Cardiac fibroblast (primary cell): ENCODE results near the gene TRAK1.

Experiments used
- DNase-seq, 2 donors: peaks; one replicate each; pipeline versions ENCODE4 v3.0.0 to v3.0.0-alpha.2; 2010; ENCODE audit warnings: low read depth in 2 of 2
- H3K4me3 ChIP-seq, 2 donors: replicated peaks in 1 of 2; 1 replicate in 1 of 2; 2 replicates in 1 of 2; pipeline ENCODE4 v1.5.1; 2011; ENCODE audit warnings: low read depth in 2 of 2, low read length in 2 of 2, mild to moderate bottlenecking in 2 of 2, moderate library complexity in 1 of 2
- TF ChIP-seq, protein P1 (sequence below): IDR thresholded peaks from one replicate; pipeline ENCODE4 v1.5.1; 2011; ENCODE audit warnings: low read depth, mild to moderate bottlenecking, low read length, inconsistent platforms

TRAK1 gene

DNA sequence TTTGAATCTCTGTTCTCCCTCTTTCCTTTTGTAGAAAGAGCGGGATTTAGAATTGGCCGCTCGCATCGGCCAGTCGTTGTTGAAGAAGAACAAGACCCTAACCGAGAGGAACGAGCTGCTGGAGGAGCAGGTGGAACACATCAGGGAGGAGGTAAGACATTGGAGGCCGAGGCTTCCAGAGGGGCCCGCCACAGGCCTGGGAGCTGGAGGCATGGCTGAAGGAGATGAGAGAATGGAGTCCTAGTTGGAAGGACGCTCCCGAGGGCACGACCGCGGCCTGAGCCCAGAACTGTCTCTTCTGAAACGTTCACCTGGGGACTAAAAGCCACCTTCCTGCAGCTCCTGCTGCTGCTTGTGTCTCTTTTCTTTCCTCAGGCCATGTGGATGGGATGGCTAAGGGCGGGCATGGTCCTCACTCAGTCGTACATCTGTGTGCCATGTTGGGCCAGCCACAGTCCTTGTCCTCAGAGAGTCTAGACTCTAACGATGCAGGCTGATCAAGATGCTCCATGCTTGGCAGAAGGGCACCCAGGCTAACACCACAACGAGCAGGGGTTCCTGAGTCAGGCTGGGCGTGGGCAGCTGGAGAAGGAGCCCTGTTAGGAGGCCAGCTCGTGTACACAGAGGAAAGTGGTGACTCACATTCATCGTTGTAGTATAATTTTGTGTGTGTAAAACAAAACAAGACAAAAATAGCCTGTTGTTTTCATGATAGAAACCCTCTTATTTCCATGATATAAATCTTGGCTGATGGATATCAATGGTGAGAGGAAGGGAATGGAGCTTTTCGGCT, 93.7 kb downstream of the TRAK1 start:
- DNase-seq, result no peak
- H3K4me3 ChIP-seq, result no peak overlapping the region
- TF ChIP-seq, protein P1, sequence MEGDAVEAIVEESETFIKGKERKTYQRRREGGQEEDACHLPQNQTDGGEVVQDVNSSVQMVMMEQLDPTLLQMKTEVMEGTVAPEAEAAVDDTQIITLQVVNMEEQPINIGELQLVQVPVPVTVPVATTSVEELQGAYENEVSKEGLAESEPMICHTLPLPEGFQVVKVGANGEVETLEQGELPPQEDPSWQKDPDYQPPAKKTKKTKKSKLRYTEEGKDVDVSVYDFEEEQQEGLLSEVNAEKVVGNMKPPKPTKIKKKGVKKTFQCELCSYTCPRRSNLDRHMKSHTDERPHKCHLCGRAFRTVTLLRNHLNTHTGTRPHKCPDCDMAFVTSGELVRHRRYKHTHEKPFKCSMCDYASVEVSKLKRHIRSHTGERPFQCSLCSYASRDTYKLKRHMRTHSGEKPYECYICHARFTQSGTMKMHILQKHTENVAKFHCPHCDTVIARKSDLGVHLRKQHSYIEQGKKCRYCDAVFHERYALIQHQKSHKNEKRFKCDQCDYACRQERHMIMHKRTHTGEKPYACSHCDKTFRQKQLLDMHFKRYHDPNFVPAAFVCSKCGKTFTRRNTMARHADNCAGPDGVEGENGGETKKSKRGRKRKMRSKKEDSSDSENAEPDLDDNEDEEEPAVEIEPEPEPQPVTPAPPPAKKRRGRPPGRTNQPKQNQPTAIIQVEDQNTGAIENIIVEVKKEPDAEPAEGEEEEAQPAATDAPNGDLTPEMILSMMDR, result no peak

DNA sequence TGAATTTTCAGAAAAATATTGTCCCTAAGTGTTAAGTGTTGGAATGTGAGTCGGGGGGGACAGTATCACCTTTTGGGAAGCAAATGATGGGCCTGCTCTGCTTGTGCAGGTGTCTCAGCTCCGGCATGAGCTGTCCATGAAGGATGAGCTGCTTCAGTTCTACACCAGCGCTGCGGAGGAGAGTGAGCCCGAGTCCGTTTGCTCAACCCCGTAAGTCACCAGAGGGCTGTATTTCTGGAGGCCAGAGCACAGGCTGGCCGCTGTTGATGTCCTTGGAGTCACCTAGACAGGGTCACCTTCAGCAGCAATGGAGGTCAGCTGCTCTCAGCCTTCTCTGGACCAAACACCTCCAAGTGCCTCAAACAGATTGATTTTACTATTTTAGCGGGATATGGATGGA, 96.8 kb downstream of the TRAK1 start:
- DNase-seq, result no peak
- H3K4me3 ChIP-seq, result no peak overlapping the region
- TF ChIP-seq, protein P1, result no peak

DNA sequence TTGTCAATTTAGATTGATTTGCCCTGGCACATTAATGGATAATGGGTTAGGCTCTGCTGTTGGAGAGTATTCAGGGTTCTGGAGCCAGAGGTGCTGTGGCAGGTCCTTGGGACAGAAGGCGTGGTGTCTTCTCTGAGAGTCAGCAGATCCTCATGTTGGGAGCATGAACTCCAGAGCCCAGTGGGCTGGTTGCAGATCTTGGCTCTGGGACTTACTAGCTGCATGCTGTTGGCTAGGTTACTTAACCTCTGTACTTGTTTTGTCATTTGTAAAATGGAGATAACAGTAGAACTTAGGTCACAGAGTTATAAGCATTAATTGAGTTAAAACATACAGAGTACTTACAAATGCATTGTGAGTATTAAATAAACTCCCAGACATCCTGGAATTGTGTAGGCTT, 97.2 kb downstream of the TRAK1 start:
- no peak overlapping the region for H3K4me3 ChIP-seq
- DNase-seq, result peak in 1 of 2 donors; percentile 7
- TF ChIP-seq, protein P1, result no peak

DNA sequence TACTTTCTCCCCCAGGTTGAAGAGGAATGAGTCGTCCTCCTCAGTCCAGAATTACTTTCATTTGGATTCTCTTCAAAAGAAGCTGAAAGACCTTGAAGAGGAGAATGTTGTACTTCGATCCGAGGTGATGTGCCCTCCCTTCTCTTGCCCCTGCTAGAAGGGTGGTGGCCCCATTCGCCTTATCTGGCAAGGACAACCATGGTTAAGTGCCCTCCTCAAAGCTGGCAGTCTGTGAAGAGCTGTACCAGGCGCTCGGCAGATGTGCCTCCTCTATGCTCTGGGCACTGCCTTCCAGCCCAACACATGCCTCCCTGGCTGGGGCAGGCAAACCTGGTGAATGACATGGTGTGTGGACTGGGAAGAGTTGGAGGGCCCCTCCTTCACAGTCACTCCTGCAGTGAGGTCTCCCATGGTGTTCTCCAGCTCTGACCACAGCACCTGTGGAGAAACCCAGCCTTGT, 97.9 kb downstream of the TRAK1 start:
- DNase-seq, result no peak
- no peak overlapping the region for H3K4me3 ChIP-seq
- TF ChIP-seq, protein P1, result no peak

DNA sequence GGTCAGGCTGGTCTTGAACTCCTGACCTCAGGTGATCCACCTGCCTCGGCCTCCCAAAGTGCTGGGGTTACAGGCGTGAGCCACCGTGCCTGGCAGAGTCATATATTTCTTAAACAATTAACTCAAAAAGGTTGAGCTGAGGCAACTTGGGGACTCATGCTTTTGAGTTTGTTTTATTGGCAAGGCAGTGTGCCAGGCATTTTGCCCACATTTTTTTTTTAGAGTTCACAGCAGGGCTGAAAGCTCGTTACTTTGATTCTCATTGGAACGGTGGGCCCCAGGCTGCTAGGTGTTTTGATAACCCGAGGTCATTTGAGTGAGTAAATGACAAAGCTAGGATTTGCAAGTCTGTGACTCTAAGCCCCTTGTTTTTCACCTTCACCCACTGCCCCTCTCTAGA, 98.6 kb downstream of the TRAK1 start:
- TF ChIP-seq, protein P1, result no peak
- H3K4me3 ChIP-seq, result no peak overlapping the region
- DNase-seq, result peak in 1 of 2 donors; percentile 13

DNA sequence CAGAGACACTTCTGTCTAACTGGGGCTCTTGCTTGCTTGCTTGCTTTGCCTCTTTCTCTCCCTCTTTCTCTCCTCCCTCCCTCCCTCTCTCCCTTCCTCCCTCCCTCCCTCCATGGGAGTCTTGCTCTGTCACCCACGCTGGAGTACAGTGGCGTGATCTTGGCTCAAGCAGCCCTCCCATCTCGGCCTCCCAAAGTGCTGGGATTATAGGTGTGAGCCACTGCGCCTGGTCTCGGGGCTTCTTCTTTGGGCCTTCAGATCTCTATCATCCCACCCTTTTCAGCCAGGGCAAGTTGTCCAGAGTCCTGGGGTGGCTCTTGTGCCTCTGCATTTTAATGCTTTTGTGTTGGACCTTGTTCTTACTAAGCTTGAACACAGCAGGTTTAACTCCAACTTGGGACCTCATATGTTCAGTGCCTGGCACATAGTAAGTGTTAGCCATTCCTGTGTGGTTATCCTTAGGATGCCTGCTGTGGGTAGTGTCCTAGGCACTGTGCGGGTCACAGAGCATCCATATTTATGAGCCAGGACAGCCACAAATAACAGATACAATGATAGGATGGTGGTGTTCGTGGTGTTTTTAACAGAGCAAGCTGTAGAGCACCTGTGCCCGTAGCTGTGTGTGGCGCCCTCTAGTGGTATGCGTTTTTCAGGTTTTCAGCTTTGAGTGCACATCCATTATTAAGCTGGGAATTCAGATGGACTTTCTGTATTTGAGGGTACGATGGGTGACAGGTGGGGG, 99.7 kb downstream of the TRAK1 start:
- TF ChIP-seq, protein P1, result peak; percentile 78
- DNase-seq, result peak; percentile 73 to 77
- H3K4me3 ChIP-seq, result no peak overlapping the region
